Gastrocnemius medialis (tissue), 4 donors: ENCODE results near the gene EIPR1.

Experiments used
- POLR2A ChIP-seq, 2 donors: fragments of 450-650 bp; IDR thresholded peaks; one replicate each; pipeline ENCODE4 v1.6.1; 2017; ENCODE audit warnings: antibody characterized with exemption in 2 of 2, mild to moderate bottlenecking in 2 of 2, moderate library complexity in 2 of 2
- TF ChIP-seq, protein P1 (sequence below), 5 experiments: fragments of 450-650 bp in 3 of 5; fragments of 200-600 bp in 2 of 5; sonication (generic) in 2 of 5; IDR thresholded peaks in 4 of 5; conservative IDR thresholded peaks in 1 of 5; 1 replicate in 4 of 5; 2 replicates in 1 of 5; pipeline ENCODE4 v1.5.1; 2016 to 2019; ENCODE audit warnings: antibody characterized with exemption in 5 of 5, mild to moderate bottlenecking in 3 of 5, moderate library complexity in 3 of 5

DNA sequence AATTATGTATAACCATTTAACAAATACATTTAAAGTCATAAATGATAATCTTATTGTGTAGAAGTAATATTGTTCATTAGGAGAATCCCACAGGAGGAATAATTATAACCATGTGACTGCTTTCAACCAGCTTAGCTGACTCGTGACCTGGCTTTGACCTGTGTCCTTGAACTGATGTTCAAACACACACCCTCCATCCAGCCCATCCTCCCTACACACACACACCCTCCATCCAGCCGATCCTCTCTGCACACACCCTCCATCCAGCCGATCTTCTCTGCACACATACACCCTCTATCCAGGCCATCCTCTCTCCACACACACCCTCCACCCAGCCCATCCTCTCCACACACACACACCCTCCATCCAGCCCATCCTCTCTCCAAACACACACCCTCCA lies 83.5 kb downstream of the EIPR1 start:
- TF ChIP-seq, protein P1, sequence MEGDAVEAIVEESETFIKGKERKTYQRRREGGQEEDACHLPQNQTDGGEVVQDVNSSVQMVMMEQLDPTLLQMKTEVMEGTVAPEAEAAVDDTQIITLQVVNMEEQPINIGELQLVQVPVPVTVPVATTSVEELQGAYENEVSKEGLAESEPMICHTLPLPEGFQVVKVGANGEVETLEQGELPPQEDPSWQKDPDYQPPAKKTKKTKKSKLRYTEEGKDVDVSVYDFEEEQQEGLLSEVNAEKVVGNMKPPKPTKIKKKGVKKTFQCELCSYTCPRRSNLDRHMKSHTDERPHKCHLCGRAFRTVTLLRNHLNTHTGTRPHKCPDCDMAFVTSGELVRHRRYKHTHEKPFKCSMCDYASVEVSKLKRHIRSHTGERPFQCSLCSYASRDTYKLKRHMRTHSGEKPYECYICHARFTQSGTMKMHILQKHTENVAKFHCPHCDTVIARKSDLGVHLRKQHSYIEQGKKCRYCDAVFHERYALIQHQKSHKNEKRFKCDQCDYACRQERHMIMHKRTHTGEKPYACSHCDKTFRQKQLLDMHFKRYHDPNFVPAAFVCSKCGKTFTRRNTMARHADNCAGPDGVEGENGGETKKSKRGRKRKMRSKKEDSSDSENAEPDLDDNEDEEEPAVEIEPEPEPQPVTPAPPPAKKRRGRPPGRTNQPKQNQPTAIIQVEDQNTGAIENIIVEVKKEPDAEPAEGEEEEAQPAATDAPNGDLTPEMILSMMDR (IDR thresholded peaks at IDR 0.05 in 4 of 5, conservative IDR thresholded peaks at IDR 0.05 in 1 of 5) = no peak
- TF ChIP-seq POLR2A (IDR thresholded peaks at IDR 0.05) = no peak
